Muscle of arm (tissue), 12 donors: ENCODE measurements around the gene PDE5A. TPM values are rescaled to one million over a fixed set of nuclear protein-coding genes. Genes with fewer than 3 reads are reported as not detected.

Source experiments
- DNase-seq: peaks from one replicate; pipeline ENCODE4 v3.0.0-alpha.2; 2013
- polyA plus RNA-seq, 12 donors: library from polyadenylated mRNA; unstranded; fragments of 120-200 nt; gene quantifications; one replicate each; pipeline ENCODE4 v1.2.1, GENCODE V29; 2013; ENCODE audit not compliant: insufficient read length in 12 of 12

Gene PDE5A
- polyA plus RNA-seq, 12 donors, result 13.2 to 33.9 (median 21.3) TPM; not detected in 1

GRCh38 chr4:119525005-119525749 is 103.4 kb downstream of the PDE5A start:
- no peak for DNase-seq

GRCh38 chr4:119523399-119523798 is 105.2 kb downstream of the PDE5A start:
- DNase-seq, result no peak

GRCh38 chr4:119521268-119521667 is 107.3 kb downstream of the PDE5A start:
- no peak for DNase-seq

- DNase-seq, result no peak
These were observed 109.6 kb downstream of the PDE5A start for GRCh38 chr4:119518915-119519410.

GRCh38 chr4:119518230-119518892 is 110.2 kb downstream of the PDE5A start:
- no peak for DNase-seq

GRCh38 chr4:119517361-119518229 is 111.0 kb downstream of the PDE5A start:
- no peak for DNase-seq

- DNase-seq, result no peak
These were observed 116.2 kb downstream of the PDE5A start for GRCh38 chr4:119512398-119512797.

- DNase-seq, result no peak
These were observed 118.0 kb downstream of the PDE5A start for GRCh38 chr4:119510395-119511149.

- no peak for DNase-seq
These were observed 120.3 kb downstream of the PDE5A start for GRCh38 chr4:119508281-119508680.

- DNase-seq, result no peak
These were observed 121.8 kb downstream of the PDE5A start for GRCh38 chr4:119506806-119507205.

GRCh38 chr4:119504616-119505015 is 124.0 kb downstream of the PDE5A start:
- DNase-seq, result no peak

GRCh38 chr4:119501740-119502139 is 126.9 kb downstream of the PDE5A start:
- no peak for DNase-seq

GRCh38 chr4:119498527-119498926 is 130.1 kb downstream of the PDE5A start:
- DNase-seq, result no peak

GRCh38 chr4:119493886-119494285 is 134.7 kb downstream of the PDE5A start:
- no peak for DNase-seq

- no peak for DNase-seq
These were observed 135.2 kb downstream of the PDE5A start for GRCh38 chr4:119493419-119493818.

GRCh38 chr4:119490335-119490734 is 138.3 kb downstream of the PDE5A start:
- DNase-seq, result no peak

GRCh38 chr4:119489305-119489704 is 139.3 kb downstream of the PDE5A start:
- no peak for DNase-seq

GRCh38 chr4:119480331-119480730 is 148.3 kb downstream of the PDE5A start:
- DNase-seq, result no peak

- DNase-seq, result no peak
These were observed 148.8 kb downstream of the PDE5A start for GRCh38 chr4:119479835-119480234.

GRCh38 chr4:119479180-119479808 is 149.3 kb downstream of the PDE5A start:
- DNase-seq, result no peak
